ENCODE measurements around the gene FGF21. TPM values are rescaled to one million over a fixed set of nuclear protein-coding genes. Genes with fewer than 3 reads are reported as not detected.

FGF21 gene
- total RNA-seq, 2 experiments from 2014 or later, result not detected

- no peak for DNase-seq
- Mint-ChIP-seq H3K4me3 (no peak overlapping the region), H3K9me3 (no peaks in the 10 kb centered on the region), H3K27ac (no peak overlapping the region), H3K4me1 (ENCODE audit: low read depth) (peaks cover 8% of the 10 kb centered on the region), H3K36me3 (ENCODE audit: low read depth) (peaks cover 6% of the 10 kb centered on the region), H3K27me3 (no peaks in the 10 kb centered on the region)
- POLR2A ChIA-PET, result no interaction called here
- CTCF ChIA-PET, result interaction anchor here (0.6 to 1.2 kb wide), 2 partner anchors 9 to 38 kb away, joined by 3 read pairs; no protein-coding TSS in a partner anchor
- no peak for ATAC-seq
- no peak for TF ChIP-seq CTCF (IDR thresholded peaks at IDR 0.05)
- intact Hi-C loops (cut with micrococcal nuclease), result no loop called here
Observed at GRCh38 chr19:48804496-48804895, 49.2 kb downstream of the FGF21 start.

DNA sequence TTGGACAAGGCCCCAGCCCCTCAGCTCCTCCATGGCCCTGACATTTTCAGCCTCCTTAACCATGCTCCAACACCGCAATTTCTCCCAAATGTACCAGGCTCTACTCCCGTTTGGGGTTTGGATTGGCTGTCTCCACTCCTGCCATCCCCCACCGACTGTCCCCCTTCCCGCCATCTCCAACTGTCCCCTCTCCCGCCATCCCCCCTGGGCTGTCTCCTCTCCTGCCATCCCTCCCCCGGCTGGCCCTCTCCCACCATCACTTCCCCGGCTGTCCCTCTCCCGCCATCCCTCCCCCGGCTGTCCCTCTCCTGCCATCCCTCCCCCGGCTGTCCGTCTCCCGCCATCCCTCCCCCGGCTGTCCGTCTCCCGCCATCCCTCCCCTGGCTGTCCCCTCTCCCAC lies 50.1 kb downstream of the FGF21 start:
- intact Hi-C loops (cut with micrococcal nuclease), result no loop called here
- H3K9me3 Mint-ChIP-seq, result no peaks in the 10 kb centered on the region
- H3K4me1 Mint-ChIP-seq (ENCODE audit: low read depth), result peaks cover 15% of the 10 kb centered on the region
- ChIA-PET CTCF (interaction anchor here (1.2 to 3.8 kb wide), 3 partner anchors 10 to 37 kb away, joined by 3 to 27 read pairs (median 7); partner anchors contain the start of gene HSD17B14), POLR2A (interaction anchor here (0.6 kb wide), 1 partner anchor 14 kb away, joined by 3 read pairs; no protein-coding TSS in a partner anchor)
- H3K27me3 Mint-ChIP-seq, result no peaks in the 10 kb centered on the region
- ATAC-seq (no peak), DNase-seq (no peak)
- no peak for TF ChIP-seq CTCF (IDR thresholded peaks at IDR 0.05)
- H3K36me3 Mint-ChIP-seq (ENCODE audit: low read depth), result peaks cover 6% of the 10 kb centered on the region
- H3K27ac Mint-ChIP-seq, result no peak overlapping the region
- no peak overlapping the region for H3K4me3 Mint-ChIP-seq

GRCh38 chr19:48806518-48806817 lies 51.1 kb downstream of the FGF21 start:
- CTCF ChIA-PET, result interaction anchor here (0.9 to 3.8 kb wide), 5 partner anchors 9 to 36 kb away, joined by 3 to 27 read pairs (median 6); partner anchors contain the start of gene HSD17B14
- intact Hi-C loops (cut with micrococcal nuclease), result no loop called here
- DNase-seq, result no peak
- POLR2A ChIA-PET, result interaction anchor here (0.7 to 1.4 kb wide), 3 partner anchors 8 to 67 kb away, joined by 3 to 9 read pairs (median 4); no protein-coding TSS in a partner anchor
- ATAC-seq, result no peak
- no peak for TF ChIP-seq CTCF (IDR thresholded peaks at IDR 0.05)
- Mint-ChIP-seq H3K27ac (no peak overlapping the region), H3K4me1 (ENCODE audit: low read depth) (peaks cover 15% of the 10 kb centered on the region), H3K27me3 (no peaks in the 10 kb centered on the region), H3K36me3 (ENCODE audit: low read depth) (peaks cover 6% of the 10 kb centered on the region), H3K4me3 (no peak overlapping the region), H3K9me3 (no peaks in the 10 kb centered on the region)

DNA sequence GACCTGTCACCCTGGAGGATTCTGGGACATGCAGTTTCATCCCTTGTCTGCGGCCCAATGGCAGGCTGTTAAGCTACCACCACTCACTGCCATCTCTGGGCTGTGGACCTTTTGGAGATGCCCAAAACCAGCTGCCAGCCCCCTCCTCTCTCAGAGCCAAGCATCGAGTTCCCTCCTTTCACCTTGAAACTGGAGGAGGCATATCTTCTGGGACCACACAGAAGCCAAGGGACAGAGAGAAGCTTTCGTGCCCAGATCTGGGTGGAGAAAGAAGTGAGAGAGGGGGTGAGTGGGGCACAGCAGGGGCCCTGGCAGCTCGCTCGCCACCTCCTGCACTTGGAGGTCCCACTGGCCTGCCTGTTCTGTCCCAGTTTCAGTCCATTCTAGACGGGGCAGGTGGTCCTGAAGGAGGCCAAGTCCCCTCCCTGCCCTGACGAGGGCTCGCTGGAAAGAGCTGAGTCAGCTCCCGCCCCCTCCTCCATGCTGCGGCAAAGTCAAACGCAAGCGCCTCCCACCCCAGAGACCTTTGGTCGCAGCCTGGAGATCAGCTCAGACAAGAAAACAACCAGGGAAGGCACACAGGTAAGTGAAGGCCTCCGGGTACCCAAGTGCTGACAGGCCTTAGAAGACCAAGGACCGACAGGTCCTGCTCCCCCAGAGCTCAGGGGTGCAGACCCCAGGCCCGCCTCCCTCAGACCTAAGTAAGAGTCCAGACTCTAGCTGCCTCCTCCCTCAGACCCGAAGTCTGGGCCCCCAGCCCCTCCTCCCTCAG lies 51.7 kb downstream of the FGF21 start:
- intact Hi-C loops (cut with micrococcal nuclease), result no loop called here
- H3K36me3 Mint-ChIP-seq (ENCODE audit: low read depth), result peaks cover 6% of the 10 kb centered on the region
- CTCF ChIA-PET, result interaction anchor here (0.9 to 3.8 kb wide), 5 partner anchors 8 to 35 kb away, joined by 3 to 27 read pairs (median 6); partner anchors contain the start of gene HSD17B14
- DNase-seq (peak; percentile 64), ATAC-seq (peak; percentile 58)
- no peak overlapping the region for H3K27ac Mint-ChIP-seq
- POLR2A ChIA-PET, result interaction anchor here (0.7 to 1.4 kb wide), 4 partner anchors 8 to 67 kb away, joined by 3 to 9 read pairs (median 4); no protein-coding TSS in a partner anchor
- H3K4me3 Mint-ChIP-seq, result no peak overlapping the region
- no peak for TF ChIP-seq CTCF (IDR thresholded peaks at IDR 0.05)
- no peaks in the 10 kb centered on the region for H3K9me3 Mint-ChIP-seq
- peaks cover 16% of the 10 kb centered on the region for H3K4me1 Mint-ChIP-seq (ENCODE audit: low read depth)
- H3K27me3 Mint-ChIP-seq, result no peaks in the 10 kb centered on the region

All from activated CD8-positive, alpha-beta T cell treated with anti-CD3 and anti-CD28 coated beads for 36 hours (primary cell).